WI38 (cell line): ENCODE data around the gene ACACB.

ENCODE experiments used
- H3K4me3 ChIP-seq: 2 replicates; pipeline ENCODE4 v1.5.1; 2011; ENCODE audit warnings: low read depth, mild to moderate bottlenecking, control low read depth, low read length
- CTCF ChIP-seq: IDR thresholded peaks from 2 replicates; pipeline ENCODE4 v1.5.1; 2012; ENCODE audit warnings: low read depth, mild to moderate bottlenecking, control low read depth, low read length

The ACACB gene

GRCh38 chr12:109240365-109240764 is 124.0 kb downstream of the ACACB start:
- no peak for TF ChIP-seq CTCF
- no peak overlapping the region for H3K4me3 ChIP-seq

- H3K4me3 ChIP-seq: no peak overlapping the region
- no peak for TF ChIP-seq CTCF
Measured at GRCh38 chr12:109241936-109242335, 125.5 kb downstream of the ACACB start.

- no peak overlapping the region for H3K4me3 ChIP-seq
- no peak for TF ChIP-seq CTCF
Measured at GRCh38 chr12:109244073-109244472, 127.7 kb downstream of the ACACB start.

- H3K4me3 ChIP-seq: no peak overlapping the region
- TF ChIP-seq CTCF: no peak
Measured at GRCh38 chr12:109246221-109246620, 129.8 kb downstream of the ACACB start.

GRCh38 chr12:109247831-109248654 is 131.7 kb downstream of the ACACB start:
- no peak overlapping the region for H3K4me3 ChIP-seq
- TF ChIP-seq CTCF: no peak

- no peak for TF ChIP-seq CTCF
- no peak overlapping the region for H3K4me3 ChIP-seq
Measured at GRCh38 chr12:109250523-109250922, 134.1 kb downstream of the ACACB start.

DNA sequence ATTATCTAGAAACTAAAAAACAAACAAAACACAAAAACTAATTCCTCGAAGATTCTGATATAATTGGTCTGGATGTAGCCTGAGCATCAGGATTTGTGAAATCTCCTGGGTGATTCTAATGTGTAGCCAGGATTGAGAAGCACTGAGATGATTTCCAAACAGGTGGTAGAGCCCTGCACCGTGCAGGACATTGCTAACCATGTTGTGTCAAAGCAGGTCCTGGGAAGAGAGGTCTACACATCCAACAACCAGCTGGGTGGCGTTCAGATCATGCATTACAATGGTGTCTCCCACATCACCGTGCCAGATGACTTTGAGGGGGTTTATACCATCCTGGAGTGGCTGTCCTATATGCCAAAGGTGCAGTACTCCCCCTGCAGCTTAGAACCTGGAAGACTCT is 136.4 kb downstream of the ACACB start:
- no peak overlapping the region for H3K4me3 ChIP-seq
- no peak for TF ChIP-seq CTCF
